Measurements from ENCODE around the gene TGM1. TPM values are rescaled to one million over a fixed set of nuclear protein-coding genes. Genes with fewer than 3 reads are reported as not detected.
"Not testable (repeated sequence)": the region's sequence is repeated elsewhere in the genome, so short reads cannot be mapped to it uniquely, and the experiment has no call there.

TGM1 gene
- polyA plus RNA-seq, 2 of the 4 experiments (the other 2 are of a cell fraction), result 0.61 to 1.3 TPM

GRCh38 chr14:24228902-24229301, 34.1 kb downstream of the TGM1 start:
- no peak for DNase-seq (ENCODE audit: low read depth in 1 of 2, low spot score in 1 of 2)
- FAIRE-seq, result no peak
- Histone ChIP-seq H3K4me1 (peaks cover 21% of the 10 kb centered on the region), H3K4me3 (no peak overlapping the region), H3K27ac (no peak overlapping the region), H3K9me3 (no peaks in the 10 kb centered on the region), H3K4me2 (no peak overlapping the region)
- POLR2A ChIA-PET, result no interaction called here
- CTCF ChIA-PET, result interaction anchor here (1.0 to 2.5 kb wide), 4 partner anchors 13 to 79 kb away, joined by 3 to 14 read pairs (median 4); partner anchors contain the start of genes CIDEB, MDP1 and TINF2
- TF ChIP-seq RCOR1 (IDR thresholded peaks at IDR 0.05; ENCODE audit: low read depth, low read length) (no peak), HOXA7 (CRISPR knock-in tag; IDR thresholded peaks at IDR 0.05) (no peak), KDM5A (IDR thresholded peaks at IDR 0.05) (no peak), ESRRA (IDR thresholded peaks at IDR 0.05; ENCODE audit: borderline replicate concordance, low read length) (no peak), NR3C1 (IDR thresholded peaks at IDR 0.05) (no peak), PHF8 (IDR thresholded peaks at IDR 0.05; ENCODE audit: borderline replicate concordance, low read depth) (no peak), CHD2 (IDR thresholded peaks at IDR 0.05; ENCODE audit: low read length, partially characterized antibody) (no peak)
- no peak for ATAC-seq
- 73% methylated on average over 1 of the region's 1 CpG for WGBS (ENCODE audit: missing lambda C conversion rate)

- H3K4me1 ChIP-seq, result peaks cover 14% of the 10 kb centered on the region
- no peak overlapping the region for H3K4me2 ChIP-seq
- H3K4me3 ChIP-seq, result no peak overlapping the region
- DNase-seq (ENCODE audit: low read depth in 1 of 2, low spot score in 1 of 2), result no peak
- no peaks in the 10 kb centered on the region for H3K9me3 ChIP-seq
- TF ChIP-seq ELK1 (IDR thresholded peaks at IDR 0.05; ENCODE audit: low read depth, low read length), result no peak
- peak; percentile 93 for TF ChIP-seq MAFK (IDR thresholded peaks at IDR 0.05; ENCODE audit: partially characterized antibody)
- no peak for TF ChIP-seq USF2 (IDR thresholded peaks at IDR 0.05)
- TF ChIP-seq TP53 (CRISPR knock-in tag; IDR thresholded peaks at IDR 0.05), result no peak
- 95% methylated on average over 1 of the region's 1 CpG for WGBS (ENCODE audit: missing lambda C conversion rate)
- ChIA-PET CTCF (interaction anchor here (1.0 to 1.4 kb wide), 3 partner anchors 10 to 16 kb away, joined by 3 to 6 read pairs (median 3); partner anchors contain the start of genes MDP1 and TINF2), POLR2A (no interaction called here)
- ATAC-seq, result no peak
- no peak for FAIRE-seq
- H3K27ac ChIP-seq, result no peak overlapping the region
Observed at GRCh38 chr14:24226473-24226872, 36.5 kb downstream of the TGM1 start.

GRCh38 chr14:24224618-24225071, 38.3 kb downstream of the TGM1 start:
- no peak for ATAC-seq
- H3K4me2 ChIP-seq, result no peak overlapping the region
- TF ChIP-seq GATA3 (IDR thresholded peaks at IDR 0.05; ENCODE audit: borderline replicate concordance), result no peak
- TF ChIP-seq MAX (IDR thresholded peaks at IDR 0.05), result no peak
- no peak for TF ChIP-seq EHMT2 (IDR thresholded peaks at IDR 0.05; ENCODE audit: low read depth)
- TF ChIP-seq JUNB (IDR thresholded peaks at IDR 0.05), result no peak
- TF ChIP-seq E2F6 (IDR thresholded peaks at IDR 0.05; ENCODE audit: borderline replicate concordance, low read depth), result no peak
- TF ChIP-seq ATOH8 (CRISPR knock-in tag; IDR thresholded peaks at IDR 0.05; ENCODE audit: low read depth), result no peak
- no peak for TF ChIP-seq TP53 (CRISPR knock-in tag; IDR thresholded peaks at IDR 0.05)
- TF ChIP-seq KDM1A (IDR thresholded peaks at IDR 0.05; ENCODE audit: low read depth), result no peak
- TF ChIP-seq NPAS2 (CRISPR knock-in tag; IDR thresholded peaks at IDR 0.05; ENCODE audit: borderline replicate concordance), result no peak
- no peak for TF ChIP-seq HOXB5 (CRISPR knock-in tag; IDR thresholded peaks at IDR 0.05)
- TF ChIP-seq SREBF2 (IDR thresholded peaks at IDR 0.05), result no peak
- no peak for TF ChIP-seq CBX8 (IDR thresholded peaks at IDR 0.05)
- no peak for TF ChIP-seq ZFP36 (IDR thresholded peaks at IDR 0.05; ENCODE audit: borderline replicate concordance, partially characterized antibody)
- no peak for TF ChIP-seq SMC3 (IDR thresholded peaks at IDR 0.05)
- no peak for TF ChIP-seq HDAC2 (IDR thresholded peaks at IDR 0.05)
- no peak for TF ChIP-seq PHF8 (IDR thresholded peaks at IDR 0.05; ENCODE audit: borderline replicate concordance, low read depth)
- no peak for TF ChIP-seq CEBPB (IDR thresholded peaks at IDR 0.05)
- TF ChIP-seq KDM5A (IDR thresholded peaks at IDR 0.05), result no peak
- no peak for DNase-seq (ENCODE audit: low read depth in 1 of 2, low spot score in 1 of 2)
- no peak overlapping the region for H3K27ac ChIP-seq
- no peaks in the 10 kb centered on the region for H3K9me3 ChIP-seq
- ChIA-PET CTCF (interaction anchor here (0.7 to 1.9 kb wide), 4 partner anchors 9 to 84 kb away, joined by 3 to 5 read pairs (median 4); partner anchors contain the start of genes MDP1 and TINF2), POLR2A (interaction anchor here (1.4 kb wide), 1 partner anchor 18 kb away, joined by 3 read pairs; the partner anchor contains the start of gene TINF2)
- H3K4me1 ChIP-seq, result peaks cover 7% of the 10 kb centered on the region; the same call in 2 of the 3 replicates
- no peak for FAIRE-seq
- no peak overlapping the region for H3K4me3 ChIP-seq
- WGBS (ENCODE audit: missing lambda C conversion rate), result 86% methylated on average over 7 of the region's 7 CpGs

GRCh38 chr14:24222987-24223386, 40.0 kb downstream of the TGM1 start:
- H3K4me1 ChIP-seq; ATAC-seq; H3K4me3 ChIP-seq; H3K4me2 ChIP-seq; H3K27ac ChIP-seq; H3K9me3 ChIP-seq; FAIRE-seq; DNase-seq (ENCODE audit: low read depth in 1 of 2, low spot score in 1 of 2); POLR2A ChIA-PET: not testable (repeated sequence)
- CTCF ChIA-PET, result interaction anchor here (1.2 kb wide), 1 partner anchor 17 kb away, joined by 5 read pairs; no protein-coding TSS in a partner anchor
- WGBS (ENCODE audit: missing lambda C conversion rate), result 100% methylated on average over 4 of the region's 4 CpGs
